Naive B cell (primary cell): ENCODE data around the gene GRAP2. TPM values are rescaled to one million over a fixed set of nuclear protein-coding genes. Genes with fewer than 3 reads are reported as not detected.
"Not testable (repeated sequence)": the region's sequence is repeated elsewhere in the genome, so short reads cannot be mapped to it uniquely, and the experiment has no call there.

Experiments used
- ATAC-seq, 2 donors: fragments of 150-1000 bp; cut with Tn5 transposase; 2 replicates each; pipeline ENCODE4 v1.10.0; 2021; ENCODE audit warnings: low read depth in 2 of 2, mild to moderate bottlenecking in 2 of 2, moderate library complexity in 2 of 2
- DNase-seq: peaks from one replicate; pipeline ENCODE4 v3.0.0; 2022
- H3K27ac Mint-ChIP-seq, 6 donors: one replicate each; pipeline ENCODE4 v1.8.0; 2020 to 2022; ENCODE audit warnings: mild to moderate bottlenecking in 6 of 6, mixed read lengths in 6 of 6, moderate library complexity in 5 of 6, inconsistent platforms in 2 of 6
- H3K27me3 Mint-ChIP-seq, 3 donors: one replicate each; pipeline ENCODE4 v1.8.0; 2021 to 2022; ENCODE audit warnings: mixed read lengths in 3 of 3, mild to moderate bottlenecking in 1 of 3
- H3K36me3 Mint-ChIP-seq, 2 donors: one replicate each; pipeline ENCODE4 v1.8.0; 2020 to 2022; ENCODE audit warnings: mixed read lengths in 2 of 2, inconsistent platforms in 1 of 2, mild to moderate bottlenecking in 1 of 2
- H3K4me1 Mint-ChIP-seq, 3 donors: one replicate each; pipeline ENCODE4 v1.8.0; 2020 to 2022; ENCODE audit warnings: mixed read lengths in 3 of 3, inconsistent platforms in 1 of 3, mild to moderate bottlenecking in 1 of 3, moderate library complexity in 1 of 3
- H3K4me3 Mint-ChIP-seq, 8 donors: one replicate each; pipeline ENCODE4 v1.8.0; 2020 to 2022; ENCODE audit warnings: mild to moderate bottlenecking in 8 of 8, mixed read lengths in 8 of 8, moderate library complexity in 8 of 8, inconsistent platforms in 2 of 8
- H3K9me3 Mint-ChIP-seq, 7 donors: one replicate each; pipeline ENCODE4 v1.8.0; 2020 to 2022; ENCODE audit warnings: mixed read lengths in 7 of 7, mild to moderate bottlenecking in 5 of 7, inconsistent platforms in 2 of 7, moderate library complexity in 1 of 7
- polyA plus RNA-seq, 6 donors: library from polyadenylated mRNA; unstranded; fragments of 300-500 nt; fragmentation: Illumina TruSeq; gene quantifications; one replicate each; pipeline ENCODE4 v1.2.3, GENCODE V29; 2021; ENCODE audit warnings: low read depth in 6 of 6

The GRAP2 gene
- 10 to 100 TPM in 5 of 6 donors, 1 to 10 TPM in 1; 7.7 to 37.7 (median 18.7) TPM for polyA plus RNA-seq

GRCh38 chr22:39900306-39901227 is at the start of gene GRAP2:
Gene GRAP2 (plus strand): TSS chr22:39901084. CDS start chr22:39947107, 46,023 bp downstream.
- Mint-ChIP-seq H3K27ac (peak within 1 kb of the TSS; percentile 67 to 94 (median 92)), H3K4me3 (peak within 1 kb of the TSS; percentile 83 to 98 (median 95)), H3K27me3 (no peaks in the 10 kb centered on the region), H3K36me3 (no peaks in the 10 kb centered on the region), H3K9me3 (no peaks in the 10 kb centered on the region), H3K4me1 (peaks cover 32 to 65% (median 52%) of the 10 kb centered on the region in 3 donors)
- ATAC-seq: peak; percentile 65 to 66
- peak; percentile 44 for DNase-seq

- Mint-ChIP-seq H3K4me3 (peak overlapping the region in 3 of 8 donors; percentile 5 to 69 (median 22)), H3K27me3 (no peaks in the 10 kb centered on the region)
Observed at GRCh38 chr22:39851606-39852315, 49.1 kb upstream of the GRAP2 start.

GRCh38 chr22:39852799-39853198 is 48.1 kb upstream of the GRAP2 start:
- H3K36me3 Mint-ChIP-seq: no peaks in the 10 kb centered on the region
- H3K27ac Mint-ChIP-seq: no peak overlapping the region
- peak; percentile 64 to 70 for ATAC-seq
- no peaks in the 10 kb centered on the region for H3K27me3 Mint-ChIP-seq
- peak overlapping the region in 4 of 8 donors; percentile 28 to 39 (median 30) for H3K4me3 Mint-ChIP-seq
- peaks cover 0 to 2% (median 0%) of the 10 kb centered on the region in 7 donors for H3K9me3 Mint-ChIP-seq
- peaks cover 37 to 54% (median 45%) of the 10 kb centered on the region in 3 donors for H3K4me1 Mint-ChIP-seq
- DNase-seq: no peak

More at GRCh38 chr22:39851606-39852315, 49.1 kb upstream of the GRAP2 start:
- Mint-ChIP-seq H3K4me1 (peaks cover 37 to 56% (median 45%) of the 10 kb centered on the region in 3 donors), H3K9me3 (peaks cover 0 to 2% (median 0%) of the 10 kb centered on the region in 7 donors), H3K27ac (peak overlapping the region in 5 of 6 donors; percentile 21 to 86 (median 60)), H3K36me3 (no peaks in the 10 kb centered on the region)
- no peak for DNase-seq
- ATAC-seq: no peak

GRCh38 chr22:39856588-39856987 is 44.3 kb upstream of the GRAP2 start:
- Mint-ChIP-seq H3K9me3 (peaks cover 0 to 2% (median 0%) of the 10 kb centered on the region in 7 donors), H3K4me3 (no peak overlapping the region), H3K36me3 (no peaks in the 10 kb centered on the region), H3K4me1 (peaks cover 45 to 67% (median 55%) of the 10 kb centered on the region in 3 donors), H3K27ac (no peak overlapping the region), H3K27me3 (no peaks in the 10 kb centered on the region)
- ATAC-seq: no peak
- DNase-seq: no peak

- Mint-ChIP-seq H3K27ac (peak overlapping the region in 2 of 6 donors; percentile 8 to 62), H3K4me3 (peak overlapping the region in 5 of 8 donors; percentile 6 to 77 (median 19)), H3K36me3 (no peaks in the 10 kb centered on the region), H3K27me3 (no peaks in the 10 kb centered on the region), H3K4me1 (peaks cover 29 to 40% (median 37%) of the 10 kb centered on the region in 3 donors), H3K9me3 (peaks cover 0 to 2% (median 0%) of the 10 kb centered on the region in 7 donors)
- DNase-seq: peak; percentile 25
- peak; percentile 88 to 97 for ATAC-seq
Observed at GRCh38 chr22:39859903-39860588, 40.8 kb upstream of the GRAP2 start.

GRCh38 chr22:39868741-39869140 is 32.1 kb upstream of the GRAP2 start:
- Mint-ChIP-seq H3K9me3 (peaks cover 0 to 8% (median 4%) of the 10 kb centered on the region in 7 donors), H3K4me1 (peaks cover 32 to 59% (median 45%) of the 10 kb centered on the region in 3 donors), H3K27ac (peak overlapping the region in 4 of 6 donors; percentile 8 to 85 (median 54))

GRCh38 chr22:39869797-39870196 is 31.1 kb upstream of the GRAP2 start:
- Mint-ChIP-seq H3K4me3 (peak overlapping the region in 1 of 8 donors; percentile 25), H3K27ac (peak overlapping the region in 1 of 6 donors; percentile 49), H3K36me3 (peaks cover 9 to 15% of the 10 kb centered on the region in 2 donors), H3K4me1 (peaks cover 32 to 59% (median 45%) of the 10 kb centered on the region in 3 donors)
- not testable (repeated sequence) for H3K27me3 Mint-ChIP-seq, H3K9me3 Mint-ChIP-seq, ATAC-seq, DNase-seq

More at GRCh38 chr22:39868741-39869140, 32.1 kb upstream of the GRAP2 start:
- no peak for DNase-seq
- no peaks in the 10 kb centered on the region for H3K27me3 Mint-ChIP-seq
- no peak for ATAC-seq
- peak overlapping the region in 7 of 8 donors; percentile 23 to 75 (median 61) for H3K4me3 Mint-ChIP-seq
- peaks cover 9 to 15% of the 10 kb centered on the region in 2 donors for H3K36me3 Mint-ChIP-seq

GRCh38 chr22:39871008-39871798 is 29.7 kb upstream of the GRAP2 start:
- no peak for ATAC-seq
- DNase-seq: no peak
- Mint-ChIP-seq H3K36me3 (peaks cover 9 to 15% of the 10 kb centered on the region in 2 donors), H3K27me3 (no peaks in the 10 kb centered on the region), H3K4me1 (peaks cover 28 to 47% (median 32%) of the 10 kb centered on the region in 3 donors), H3K4me3 (no peak overlapping the region), H3K9me3 (peaks cover 0 to 8% (median 4%) of the 10 kb centered on the region in 7 donors), H3K27ac (peak overlapping the region in 1 of 6 donors; percentile 52)

GRCh38 chr22:39872548-39872947 is 28.3 kb upstream of the GRAP2 start:
- H3K4me3 Mint-ChIP-seq: no peak overlapping the region
- ATAC-seq: no peak
- peaks cover 0 to 6% (median 4%) of the 10 kb centered on the region in 7 donors for H3K9me3 Mint-ChIP-seq
- peak overlapping the region in 2 of 6 donors; percentile 27 to 88 for H3K27ac Mint-ChIP-seq
- DNase-seq: no peak
- H3K4me1 Mint-ChIP-seq: peaks cover 17 to 33% (median 19%) of the 10 kb centered on the region in 3 donors
- no peaks in the 10 kb centered on the region for H3K27me3 Mint-ChIP-seq
- peaks cover 9 to 12% of the 10 kb centered on the region in 2 donors for H3K36me3 Mint-ChIP-seq

- peaks cover 3 to 4% of the 10 kb centered on the region in 2 donors for H3K36me3 Mint-ChIP-seq
- peaks cover 3 to 19% (median 5%) of the 10 kb centered on the region in 3 donors for H3K4me1 Mint-ChIP-seq
- DNase-seq (no peak), ATAC-seq (no peak)
- H3K4me3 Mint-ChIP-seq: no peak overlapping the region
- peaks cover 0 to 4% (median 0%) of the 10 kb centered on the region in 7 donors for H3K9me3 Mint-ChIP-seq
- no peaks in the 10 kb centered on the region for H3K27me3 Mint-ChIP-seq
- H3K27ac Mint-ChIP-seq: peak overlapping the region in 1 of 6 donors; percentile 82
Observed at GRCh38 chr22:39873965-39874364, 26.9 kb upstream of the GRAP2 start.

- peaks cover 0 to 13% (median 0%) of the 10 kb centered on the region in 3 donors for H3K4me1 Mint-ChIP-seq
- H3K4me3 Mint-ChIP-seq, H3K36me3 Mint-ChIP-seq, DNase-seq, H3K27me3 Mint-ChIP-seq, H3K9me3 Mint-ChIP-seq, ATAC-seq, H3K27ac Mint-ChIP-seq: not testable (repeated sequence)
Observed at GRCh38 chr22:39875176-39875885, 25.6 kb upstream of the GRAP2 start.
